H1 (cell line): ENCODE data around the gene SPCS1. TPM values are rescaled to one million over a fixed set of nuclear protein-coding genes. Genes with fewer than 3 reads are reported as not detected.

Source experiments
- BCL11A ChIP-seq, 2 experiments: IDR thresholded peaks; one replicate each; pipeline ENCODE4 v1.6.1; 2011; ENCODE audit warnings: low read depth in 2 of 2, low read length in 2 of 2, mild to moderate bottlenecking in 2 of 2
- CBX5 ChIP-seq: fragments of 300-800, 300-1000 bp; sonication (generic); IDR thresholded peaks from 2 replicates; pipeline ENCODE4 v1.7.1; 2016; ENCODE audit warnings: antibody characterized with exemption, low read length, low read depth
- JUN ChIP-seq: IDR thresholded peaks from 2 replicates; pipeline ENCODE4 v1.6.1; 2011; ENCODE audit warnings: low read depth, mild to moderate bottlenecking, improper control_type of control experiment, low read length
- KDM1A ChIP-seq: fragments of 200-600, 300-600 bp; sonication (generic); IDR thresholded peaks from 2 replicates; pipeline ENCODE4 v1.7.1; 2016; ENCODE audit warnings: mild to moderate bottlenecking, low read length, borderline replicate concordance
- MAFK ChIP-seq: IDR thresholded peaks from 2 replicates; pipeline ENCODE4 v1.6.1; 2012; ENCODE audit warnings: low read depth, mild to moderate bottlenecking, improper control_type of control experiment, low read length
- RAD21 ChIP-seq, 2 experiments: IDR thresholded peaks in 1 of 2; conservative IDR thresholded peaks in 1 of 2; 2 replicates each; pipeline ENCODE4 v1.6.1; 2011; ENCODE audit warnings: low read depth in 2 of 2, low read length in 2 of 2, improper control_type of control experiment in 1 of 2, inconsistent platforms in 1 of 2, mild to moderate bottlenecking in 1 of 2, moderate library complexity in 1 of 2
- SUZ12 ChIP-seq: fragments of 200-600 bp; sonication (generic); IDR thresholded peaks from 2 replicates; pipeline ENCODE4 v1.6.1; 2012; ENCODE audit warnings: mild to moderate bottlenecking, inconsistent platforms, low read length, moderate library complexity, mixed read lengths
- polyA plus RNA-seq, 7 experiments: library from polyadenylated mRNA; depleted of rRNA in 3 of 7; stranded (reverse) in 5 of 7; unstranded in 2 of 7; fragments of >200 nt in 5 of 7; fragments of 200-250 nt in 2 of 7; gene quantifications; 1 replicate in 5 of 7; 2 replicates in 1 of 7; 4 replicates in 1 of 7; pipeline versions ENCODE4 v1.2.1 to v1.2.3, GENCODE V29; 2011 to 2013; ENCODE audit warnings: missing spikeins in 2 of 7, mixed read lengths in 2 of 7
- total RNA-seq: library from RNA; stranded (reverse); fragmentation: NEBNext Ultra II Directional; extraction: Animal tissue kit (Norgen Biotek cat#: 25700); gene quantifications from 2 replicates; pipeline ENCODE4 v1.2.1, GENCODE V29; 2021

The SPCS1 gene
- total and polyA plus RNA-seq, 2 of the 8 experiments (the other 6 are each of a cell fraction or from before 2014, with no cell fraction given): 104 to 191 TPM

- TF ChIP-seq RAD21 (IDR thresholded peaks at IDR 0.05 in 1 of 2, conservative IDR thresholded peaks at IDR 0.05 in 1 of 2; ENCODE audit: low read depth in 2 of 2, low read length in 2 of 2) (no peak), JUN (no peak), KDM1A (no peak), MAFK (no peak), CBX5 (no peak), BCL11A (IDR thresholded peaks at IDR 0.05; ENCODE audit: low read depth in 2 of 2, low read length in 2 of 2) (no peak), SUZ12 (no peak)
Measured at GRCh38 chr3:52679811-52680210, 26.1 kb upstream of the SPCS1 start (continued).
